Measurements from ENCODE around the gene COL4A5. TPM values are rescaled to one million over a fixed set of nuclear protein-coding genes. Genes with fewer than 3 reads are reported as not detected.

The COL4A5 gene
- total and polyA plus RNA-seq, 2 of the 8 experiments (the other 6 are each of a cell fraction or from before 2014, with no cell fraction given): 24.9 to 30.2 TPM

DNA sequence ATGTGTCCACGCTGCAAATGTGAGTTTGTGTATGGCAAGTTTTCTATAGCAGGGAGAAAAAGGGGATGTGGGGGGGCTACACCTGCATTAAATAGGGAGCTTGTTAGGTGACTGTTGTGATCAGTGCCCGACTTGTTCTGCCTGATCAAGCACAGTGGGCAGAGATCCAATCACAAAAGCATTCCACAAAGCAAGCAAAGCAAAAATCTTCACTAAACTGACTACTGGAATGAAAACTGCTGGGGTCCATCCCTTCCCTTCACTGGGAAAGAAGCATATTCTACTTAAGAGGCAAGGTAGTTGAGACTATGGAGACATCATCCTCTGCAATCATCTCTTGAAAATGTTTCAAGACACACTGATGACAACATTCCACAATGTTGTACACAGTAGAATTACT is 291.5 kb downstream of the COL4A5 start:
- Histone ChIP-seq H3K79me1 (ENCODE audit: low read depth, low read length) (no peaks in the 10 kb centered on the region), H2AFZ (ENCODE audit: low read length) (no peak overlapping the region), H3K23ac (ENCODE audit: insufficient read length) (no peak overlapping the region), H3K4me3 (ENCODE audit: extremely low read depth in 1 of 4, insufficient read depth in 2 of 4, low read depth in 3 of 4, low read length in 4 of 4) (peak overlapping the region; percentile 10 to 65 (median 28); a peak in 4 of 8 replicates), H2BK20ac (ENCODE audit: low read length) (no peak overlapping the region), H3K79me2 (ENCODE audit: control insufficient read depth in 1 of 2, insufficient read depth in 2 of 2, low read length in 2 of 2) (peaks cover 0 to 7% of the 10 kb centered on the region in 2 experiments; a peak in 2 of 4 replicates), H3K18ac (ENCODE audit: extremely low read depth, low read length) (no peak overlapping the region), H4K91ac (replicated peaks; ENCODE audit: insufficient read length, low read length) (no peak overlapping the region), H3K23me2 (ENCODE audit: low read depth, low read length) (peaks cover 8% of the 10 kb centered on the region), H4K5ac (ENCODE audit: insufficient read length, low read depth, low read length) (no peak overlapping the region), H3K9me3 (ENCODE audit: insufficient read depth in 2 of 2, low read depth in 1 of 2, low read length in 1 of 2) (peaks cover 0 to 15% of the 10 kb centered on the region in 2 experiments; a peak in 2 of 4 replicates), H4K8ac (ENCODE audit: extremely low read depth, insufficient read depth, low read length) (no peak overlapping the region), H2BK15ac (ENCODE audit: low read length) (no peak overlapping the region), H3K4me2 (ENCODE audit: insufficient read depth in 1 of 2, low read depth in 2 of 2, low read length in 2 of 2) (peak overlapping the region; percentile 59 to 84), H2BK120ac (replicated peaks; ENCODE audit: low read depth, low read length) (no peak overlapping the region), H2BK5ac (ENCODE audit: low read depth, low read length) (no peak overlapping the region), H3K56ac (replicated peaks; ENCODE audit: insufficient read length, low read depth, low read length) (no peak overlapping the region), H3K9ac (replicated peaks in 1 of 4; ENCODE audit: extremely low read depth in 1 of 4, low read depth in 3 of 4, low read length in 3 of 4) (no peak overlapping the region), H3K4me1 (replicated peaks in 1 of 4; ENCODE audit: control insufficient read depth in 3 of 4, insufficient read depth in 4 of 4, low read length in 3 of 4) (peaks cover 1 to 17% (median 5%) of the 10 kb centered on the region in 4 experiments; a peak in 5 of 7 replicates), H3K27me3 (replicated peaks in 1 of 4; ENCODE audit: control insufficient read depth in 3 of 4, extremely low read depth in 1 of 4, insufficient read depth in 3 of 4, low read length in 3 of 4) (peaks cover 0 to 31% (median 20%) of the 10 kb centered on the region in 4 experiments; a peak in 6 of 7 replicates), H3K14ac (ENCODE audit: insufficient read length) (no peak overlapping the region), H3K36me3 (ENCODE audit: control insufficient read depth in 2 of 4, insufficient read depth in 4 of 4, low read length in 3 of 4) (peaks cover 0 to 7% (median 0%) of the 10 kb centered on the region in 4 experiments; a peak in 2 of 8 replicates), H3K27ac (ENCODE audit: low read depth, low read length) (no peak overlapping the region), H3K4ac (replicated peaks; ENCODE audit: insufficient read length, low read depth, low read length) (no peak overlapping the region), H2BK12ac (ENCODE audit: low read depth, low read length) (peak overlapping the region; percentile 19; the same call in 1 of the 2 replicates), H2AK5ac (ENCODE audit: low read depth, low read length) (no peak overlapping the region), H4K20me1 (replicated peaks in 1 of 2; ENCODE audit: control insufficient read depth in 1 of 2, insufficient read depth in 2 of 2, low read length in 2 of 2) (peaks cover 0 to 1% of the 10 kb centered on the region in 2 experiments)
- FAIRE-seq (peak; percentile 74), DNase-seq (ENCODE audit: low read depth in 1 of 2, low spot score in 2 of 2) (no peak)
- ChIA-PET POLR2A (ENCODE audit: partially characterized antibody) (interaction anchor here (1.2 kb wide), 1 partner anchor 10 kb away, joined by 3 read pairs; no protein-coding TSS in a partner anchor), CTCF (ENCODE audit: partially characterized antibody) (no interaction called here)
- 16% methylated on average over 2 of the region's 2 CpGs; no CpG with 5 or more reads in 1 of the 2 experiments for WGBS, 2 experiments (ENCODE audit: extremely low coverage in 1 of 2, insufficient coverage in 1 of 2, insufficient read length in 1 of 2, insufficient replicate concordance in 2 of 2, low coverage in 1 of 2, low lambda C conversion rate in 2 of 2, missing lambda C conversion rate in 1 of 2)
- no peak for TF ChIP-seq EZH2 (IDR thresholded peaks at IDR 0.05; ENCODE audit: low read depth, low read length, severe bottlenecking)
- TF ChIP-seq KDM4A (IDR thresholded peaks at IDR 0.05; ENCODE audit: low read depth, low read length, severe bottlenecking): no peak
- TF ChIP-seq MAFK (IDR thresholded peaks at IDR 0.05; ENCODE audit: low read depth, low read length): no peak
- TF ChIP-seq GABPA (IDR thresholded peaks at IDR 0.05; ENCODE audit: borderline replicate concordance, insufficient read depth, low read length): no peak
- TF ChIP-seq CEBPB (IDR thresholded peaks at IDR 0.05; ENCODE audit: low read depth, low read length): no peak
- TF ChIP-seq TCF12 (IDR thresholded peaks at IDR 0.05; ENCODE audit: low read depth, low read length): no peak

Data from H1 (cell line).